HFFc6 (cell line): ENCODE results near the gene BRD3. TPM values are rescaled to one million over a fixed set of nuclear protein-coding genes. Genes with fewer than 3 reads are reported as not detected.

Experiments used
- DNase-seq: peaks from one replicate; pipeline ENCODE4 v3.0.0-alpha.2; 2018
- H3K27ac Mint-ChIP-seq: 2 replicates; pipeline ENCODE4 v1.8.0; 2020; ENCODE audit warnings: mild to moderate bottlenecking, mixed read lengths
- H3K27me3 Mint-ChIP-seq: 2 replicates; pipeline ENCODE4 v1.8.0; 2021; ENCODE audit warnings: mild to moderate bottlenecking, moderate library complexity, mixed read lengths; ENCODE audit not compliant: insufficient read depth
- H3K36me3 Mint-ChIP-seq: 2 replicates; pipeline ENCODE4 v1.8.0; 2021; ENCODE audit warnings: low read depth, mixed read lengths
- H3K4me1 Mint-ChIP-seq: 2 replicates; pipeline ENCODE4 v1.8.0; 2020; ENCODE audit warnings: low read depth, mixed read lengths
- H3K4me3 Mint-ChIP-seq: 2 replicates; pipeline ENCODE4 v1.8.0; 2020; ENCODE audit warnings: mild to moderate bottlenecking, moderate library complexity, mixed read lengths
- H3K9me3 Mint-ChIP-seq: 2 replicates; pipeline ENCODE4 v1.8.0; 2020; ENCODE audit warnings: mild to moderate bottlenecking, mixed read lengths
- CTCF ChIP-seq: fragments of 200-600 bp; sonication (generic); IDR thresholded peaks from 2 replicates; pipeline ENCODE4 v1.5.0; 2021; ENCODE audit warnings: antibody characterized with exemption, mild to moderate bottlenecking
- total RNA-seq, 6 experiments: library from RNA; stranded (reverse); fragmentation: NEBNext Ultra II Directional; extraction: Animal tissue kit (Norgen Biotek cat#: 25700); gene quantifications; 2 replicates in 1 of 6; 3 replicates in 5 of 6; pipeline ENCODE4 v1.2.3, GENCODE V29; 2021

The BRD3 gene
- total RNA-seq, 6 experiments from 2014 or later, result 17.1 to 20.9 (median 18.6) TPM

GRCh38 chr9:133986061-133986460 lies 81.8 kb downstream of the BRD3 start:
- H3K4me3 Mint-ChIP-seq, result no peak overlapping the region
- peaks cover 5% of the 10 kb centered on the region for H3K4me1 Mint-ChIP-seq
- H3K27ac Mint-ChIP-seq, result no peak overlapping the region
- DNase-seq, result no peak
- H3K36me3 Mint-ChIP-seq, result no peaks in the 10 kb centered on the region
- TF ChIP-seq CTCF, result no peak
- H3K9me3 Mint-ChIP-seq, result no peaks in the 10 kb centered on the region
- H3K27me3 Mint-ChIP-seq, result no peaks in the 10 kb centered on the region; the same call in 1 of the 2 replicates

DNA sequence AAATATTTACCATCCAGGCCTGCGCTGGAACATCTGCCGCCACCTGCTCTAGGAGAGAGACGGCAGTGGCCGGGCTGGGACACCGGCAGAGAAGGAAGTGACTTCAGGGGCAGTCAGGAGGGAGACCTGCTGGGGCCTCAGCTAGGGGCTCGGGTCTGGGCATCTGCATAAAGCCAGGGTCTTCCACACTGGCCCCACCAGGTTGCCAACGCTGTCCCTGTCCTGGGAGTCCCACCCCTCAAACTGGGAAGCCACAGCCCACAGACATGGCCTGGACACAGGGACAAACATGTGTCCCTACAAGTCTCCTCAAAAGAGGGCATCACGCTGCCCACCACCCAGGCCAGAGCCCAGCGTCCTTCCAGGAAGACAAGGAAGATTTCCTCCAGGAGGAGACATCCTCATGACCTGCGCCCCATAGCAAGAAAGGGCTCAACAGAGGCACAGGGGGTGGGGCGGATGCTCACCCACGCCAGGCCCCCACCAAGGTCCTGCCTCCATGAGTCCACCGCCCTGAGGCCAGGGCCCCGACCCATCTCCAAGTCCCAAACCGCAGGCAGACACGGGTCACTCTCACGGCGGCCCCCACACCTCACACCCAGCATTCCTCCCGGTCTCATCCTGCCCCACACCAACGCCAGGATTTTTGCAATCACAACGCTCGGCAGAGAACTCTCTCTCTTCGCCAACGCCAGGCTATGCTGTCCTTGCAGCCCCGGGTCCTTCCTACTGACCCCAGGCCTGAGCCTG lies 84.7 kb downstream of the BRD3 start:
- Mint-ChIP-seq H3K4me3 (no peak overlapping the region), H3K36me3 (no peaks in the 10 kb centered on the region), H3K9me3 (no peaks in the 10 kb centered on the region), H3K27me3 (no peaks in the 10 kb centered on the region; the same call in 1 of the 2 replicates), H3K27ac (no peak overlapping the region), H3K4me1 (peaks cover 2% of the 10 kb centered on the region; the same call in 1 of the 2 replicates)
- DNase-seq, result no peak
- TF ChIP-seq CTCF, result no peak

DNA sequence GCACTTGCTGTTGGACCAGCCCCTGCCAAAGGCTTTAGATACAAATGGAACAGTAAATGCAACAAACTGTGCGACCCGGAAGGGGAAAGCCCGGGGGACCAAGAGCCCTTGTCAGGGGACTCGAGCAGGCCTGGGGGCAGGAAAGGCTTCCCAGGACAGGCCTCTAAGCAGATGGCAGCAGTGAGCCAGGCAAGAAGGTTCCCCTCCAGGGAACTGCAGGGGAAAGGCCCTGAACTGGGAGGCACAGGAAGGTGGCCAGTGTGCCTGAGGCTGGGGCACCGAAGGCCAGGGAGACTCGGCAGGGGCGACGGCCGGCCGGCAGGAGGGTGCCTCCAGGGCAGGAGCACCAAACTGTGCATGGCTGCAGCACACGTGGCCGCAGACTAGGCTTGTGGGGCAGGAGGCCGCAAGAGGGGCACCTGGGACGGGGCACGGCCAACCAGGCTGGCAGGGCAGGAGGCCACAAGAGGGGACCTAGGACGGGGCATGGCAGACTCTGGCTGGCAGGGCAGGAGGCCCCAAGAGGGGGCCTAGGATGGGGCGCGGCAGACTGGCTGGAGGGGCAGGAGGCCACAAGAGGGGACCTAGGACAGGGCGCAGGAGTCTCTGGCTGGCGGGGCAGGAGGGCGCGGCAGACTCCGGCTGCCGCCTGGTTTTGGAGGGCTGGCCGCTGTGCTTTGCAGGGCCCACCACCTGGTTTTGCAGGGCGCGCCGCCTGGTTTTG lies 85.7 kb downstream of the BRD3 start:
- no peak for DNase-seq
- TF ChIP-seq CTCF, result no peak
- Mint-ChIP-seq H3K9me3 (no peaks in the 10 kb centered on the region), H3K4me3 (no peak overlapping the region), H3K4me1 (no peaks in the 10 kb centered on the region), H3K27ac (no peak overlapping the region), H3K27me3 (no peaks in the 10 kb centered on the region; the same call in 1 of the 2 replicates), H3K36me3 (no peaks in the 10 kb centered on the region)

GRCh38 chr9:133981589-133981957 lies 86.3 kb downstream of the BRD3 start:
- no peaks in the 10 kb centered on the region for H3K36me3 Mint-ChIP-seq
- H3K4me3 Mint-ChIP-seq, result no peak overlapping the region
- no peak for TF ChIP-seq CTCF
- H3K4me1 Mint-ChIP-seq, result no peaks in the 10 kb centered on the region
- H3K27ac Mint-ChIP-seq, result no peak overlapping the region
- no peaks in the 10 kb centered on the region; the same call in 1 of the 2 replicates for H3K27me3 Mint-ChIP-seq
- H3K9me3 Mint-ChIP-seq, result no peaks in the 10 kb centered on the region
- no peak for DNase-seq

- Mint-ChIP-seq H3K9me3 (no peaks in the 10 kb centered on the region), H3K27ac (no peak overlapping the region)
Measured at GRCh38 chr9:133980864-133981588, 86.8 kb downstream of the BRD3 start.

More at GRCh38 chr9:133980864-133981588, 86.8 kb downstream of the BRD3 start:
- H3K36me3 Mint-ChIP-seq, result no peaks in the 10 kb centered on the region
- H3K4me3 Mint-ChIP-seq, result no peak overlapping the region
- DNase-seq, result no peak
- no peak for TF ChIP-seq CTCF
- H3K4me1 Mint-ChIP-seq, result no peaks in the 10 kb centered on the region
- H3K27me3 Mint-ChIP-seq, result no peaks in the 10 kb centered on the region

Other genes starting within 250 kb of the BRD3 start
- 10 to 100 TPM; 17.6 to 24.5 (median 21.7) TPM for gene VAV2, start 75.7 kb downstream of the BRD3 start, total RNA-seq
- 10 to 100 TPM; 28.7 to 36.8 (median 31.1) TPM for gene BRD3OS, start 42.5 kb downstream of the BRD3 start, total RNA-seq
- 10 to 100 TPM; 24.6 to 31.1 (median 26.8) TPM for gene WDR5, start 68.1 kb upstream of the BRD3 start, total RNA-seq
- 100 to 1,000 TPM in 4 of 6 experiments, 10 to 100 TPM in 2; 23.5 to 228 (median 130) TPM for gene RNU6ATAC, start 96.5 kb upstream of the BRD3 start, total RNA-seq